Measurements from ENCODE around the gene FBXW12.
"Not testable (repeated sequence)": the region's sequence is repeated elsewhere in the genome, so short reads cannot be mapped to it uniquely, and the experiment has no call there.

Gene FBXW12

DNA sequence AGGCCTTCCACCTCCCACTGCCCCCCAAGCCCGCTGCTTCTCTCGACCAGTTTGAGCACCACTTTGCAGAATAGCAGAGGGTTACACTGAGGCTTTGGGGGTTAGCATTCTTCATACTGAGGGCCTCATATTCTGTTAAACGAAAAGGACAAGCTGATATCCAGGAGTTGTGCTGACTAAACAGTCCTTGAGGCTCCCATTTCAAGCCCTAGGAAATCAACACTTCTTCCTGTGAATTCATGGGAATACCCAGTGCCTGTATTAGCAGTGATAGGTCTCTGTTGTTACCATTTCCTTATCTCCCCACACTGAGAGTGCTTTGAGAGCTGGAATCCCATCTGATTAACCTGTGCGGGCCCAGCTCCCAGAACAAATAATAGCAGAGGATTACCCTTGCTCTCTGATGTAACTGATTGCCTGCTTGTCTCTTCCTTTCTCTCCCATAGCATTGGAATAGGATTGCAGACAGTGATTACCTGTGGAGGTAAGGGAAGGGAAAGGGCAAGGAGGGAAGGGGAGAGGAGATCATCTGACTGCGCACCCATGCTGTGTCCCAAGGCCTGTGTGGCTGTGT, 930 bp downstream of the FBXW12 start:
- DNase-seq, result no peak

DNA sequence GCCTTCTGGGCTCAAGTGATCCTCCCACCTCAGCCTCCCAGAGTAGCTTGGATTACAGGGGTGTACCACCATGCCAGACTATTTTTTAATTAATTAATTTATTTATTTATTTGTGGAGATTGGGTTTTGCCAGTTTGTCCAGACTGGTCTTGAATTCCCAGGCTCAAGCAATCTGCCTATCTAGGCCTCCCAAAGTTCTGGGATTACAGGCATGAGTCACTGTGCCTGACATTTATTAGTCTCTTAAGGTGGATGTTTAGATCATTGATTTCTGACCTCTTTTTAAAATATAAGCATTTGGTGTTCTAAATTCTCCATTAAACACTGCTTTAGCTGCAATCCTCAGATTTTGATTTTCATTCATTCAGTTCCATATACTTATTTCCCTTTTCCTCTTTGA, 15.6 kb downstream of the FBXW12 start:
- DNase-seq, result no peak

DNA sequence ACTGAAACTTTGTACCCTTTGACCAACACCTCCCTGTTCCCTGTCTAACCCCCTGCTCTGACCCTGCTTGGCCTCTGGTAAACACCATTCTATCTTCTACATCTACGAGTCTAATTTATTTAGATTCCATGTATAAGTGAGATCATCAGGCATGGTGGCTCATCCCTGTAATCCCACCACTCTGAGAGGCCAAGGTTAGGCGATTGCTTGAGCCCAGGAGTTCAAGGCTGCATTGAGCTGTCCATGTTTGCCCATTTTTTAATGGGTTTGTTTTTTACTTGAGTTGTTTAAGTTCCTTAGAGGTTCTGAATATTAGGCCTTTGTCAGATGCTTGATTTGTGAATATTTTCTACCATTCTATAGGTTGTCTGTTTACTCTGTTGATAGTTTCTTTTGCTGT, 16.9 kb downstream of the FBXW12 start:
- DNase-seq, result no peak

DNA sequence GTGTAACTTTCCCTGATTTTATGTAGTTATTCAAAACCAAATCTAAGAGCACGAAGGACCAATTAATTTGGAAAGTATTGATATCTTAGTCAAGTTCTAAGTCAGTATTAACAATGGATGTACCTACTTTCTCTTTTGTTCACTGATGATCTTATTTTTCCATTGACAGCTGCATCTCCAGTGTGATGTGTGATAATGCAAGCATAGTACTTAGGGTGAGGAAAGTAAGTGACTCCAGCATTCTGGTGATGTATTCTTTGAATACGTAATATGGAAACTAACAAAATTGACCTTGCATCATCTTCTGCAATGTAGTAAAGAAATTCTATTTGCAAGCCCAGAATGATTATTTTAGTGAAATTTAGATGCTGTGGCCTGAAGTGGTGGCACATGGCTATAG, 22.4 kb downstream of the FBXW12 start:
- no peak for DNase-seq

DNA sequence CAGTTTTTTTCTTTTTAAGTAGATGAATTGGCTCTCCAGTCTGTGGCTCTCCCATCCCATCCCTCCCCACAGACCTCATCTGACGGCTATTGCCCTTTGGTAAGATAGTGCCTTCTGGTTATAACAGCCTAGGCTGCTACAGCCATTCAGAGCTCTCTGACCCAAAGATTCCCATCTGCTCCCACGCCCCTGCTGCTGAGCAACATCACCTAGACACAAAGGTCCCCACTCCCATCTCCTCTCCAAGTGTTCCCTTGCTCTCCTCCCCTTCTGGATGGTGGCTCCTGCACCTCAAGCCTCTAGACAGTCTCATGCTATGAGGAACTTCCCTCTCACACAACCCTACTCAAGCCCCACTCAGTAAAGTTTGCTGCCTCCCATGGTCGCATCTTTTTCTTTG, 23.7 kb downstream of the FBXW12 start:
- DNase-seq, result no peak

DNA sequence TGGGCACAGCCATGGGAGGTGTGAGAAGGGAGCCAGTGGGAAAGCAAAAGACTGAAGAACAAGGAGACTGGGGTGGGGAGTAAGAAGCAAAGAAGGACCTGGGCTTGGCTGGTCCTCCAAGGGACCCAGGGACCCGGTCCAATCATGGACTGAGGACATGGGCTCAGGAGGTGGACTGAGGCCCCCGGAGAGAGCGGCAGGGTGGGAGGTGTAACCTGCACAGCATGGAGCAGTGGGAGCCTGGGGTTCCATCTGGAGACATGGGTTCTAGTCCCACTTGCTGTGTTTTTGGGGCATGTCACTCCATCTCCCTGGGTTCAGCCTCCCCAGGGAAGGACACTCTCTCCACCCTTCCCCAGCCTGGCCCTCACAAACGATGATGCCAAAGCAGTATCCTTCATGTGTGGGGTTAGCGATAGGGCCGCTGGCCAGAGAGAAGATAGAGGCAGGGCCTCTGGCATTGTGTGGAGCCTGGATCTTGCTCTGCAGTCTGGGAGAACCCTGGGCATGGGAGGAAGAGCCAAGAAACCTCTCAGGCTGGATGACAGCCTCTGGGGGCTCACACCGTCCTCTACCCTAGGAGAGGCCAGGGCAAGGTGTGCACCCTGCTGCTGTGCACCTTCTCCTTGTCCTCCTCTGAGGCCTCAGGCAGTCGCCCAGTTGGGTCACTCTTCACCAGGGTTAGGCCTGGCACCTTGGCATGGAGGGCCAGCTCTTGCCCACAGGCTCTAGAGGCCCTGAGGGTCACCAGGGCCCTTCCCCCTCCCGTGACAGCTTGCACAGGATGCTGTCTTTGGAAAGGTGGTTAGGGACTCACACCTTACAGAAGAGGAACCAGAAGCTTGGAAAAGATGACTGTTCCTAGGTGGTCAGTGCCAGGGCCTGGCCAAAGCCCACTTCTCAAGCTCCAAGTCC, 26.0 kb downstream of the FBXW12 start:
- no peak for DNase-seq

DNA sequence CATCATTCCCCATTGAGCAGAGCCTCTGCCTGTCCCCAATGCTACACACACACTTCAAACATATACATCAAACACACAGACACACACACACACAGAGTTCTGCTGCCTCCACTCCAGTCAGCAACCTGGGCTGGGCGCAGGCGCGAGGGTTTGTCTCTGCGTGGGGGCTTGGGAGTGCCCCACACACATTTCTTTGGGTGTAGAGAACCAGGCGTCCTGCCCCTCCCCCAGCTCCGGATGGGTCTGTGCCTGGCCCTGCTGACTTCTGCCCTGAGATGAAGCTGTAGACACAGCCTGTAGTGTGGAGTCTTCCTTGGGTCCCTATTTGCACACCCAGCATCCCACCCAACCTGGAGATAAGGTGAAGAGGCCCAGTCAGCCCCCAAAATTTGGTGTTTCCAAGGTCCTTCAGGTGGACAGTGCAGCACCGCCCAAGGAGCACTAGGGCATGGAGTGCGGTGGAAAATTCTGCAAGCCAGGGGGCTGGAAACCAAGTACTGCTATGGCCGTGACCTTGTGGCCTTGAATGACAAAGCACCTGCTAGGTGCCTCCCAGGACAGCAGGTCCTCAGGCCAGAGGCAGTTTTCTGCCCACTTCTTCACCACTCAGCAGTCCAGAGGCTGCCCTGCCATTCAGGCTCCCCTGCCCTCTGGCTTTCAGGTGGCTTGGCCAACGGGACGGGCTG, 26.8 kb downstream of the FBXW12 start:
- no peak for DNase-seq

DNA sequence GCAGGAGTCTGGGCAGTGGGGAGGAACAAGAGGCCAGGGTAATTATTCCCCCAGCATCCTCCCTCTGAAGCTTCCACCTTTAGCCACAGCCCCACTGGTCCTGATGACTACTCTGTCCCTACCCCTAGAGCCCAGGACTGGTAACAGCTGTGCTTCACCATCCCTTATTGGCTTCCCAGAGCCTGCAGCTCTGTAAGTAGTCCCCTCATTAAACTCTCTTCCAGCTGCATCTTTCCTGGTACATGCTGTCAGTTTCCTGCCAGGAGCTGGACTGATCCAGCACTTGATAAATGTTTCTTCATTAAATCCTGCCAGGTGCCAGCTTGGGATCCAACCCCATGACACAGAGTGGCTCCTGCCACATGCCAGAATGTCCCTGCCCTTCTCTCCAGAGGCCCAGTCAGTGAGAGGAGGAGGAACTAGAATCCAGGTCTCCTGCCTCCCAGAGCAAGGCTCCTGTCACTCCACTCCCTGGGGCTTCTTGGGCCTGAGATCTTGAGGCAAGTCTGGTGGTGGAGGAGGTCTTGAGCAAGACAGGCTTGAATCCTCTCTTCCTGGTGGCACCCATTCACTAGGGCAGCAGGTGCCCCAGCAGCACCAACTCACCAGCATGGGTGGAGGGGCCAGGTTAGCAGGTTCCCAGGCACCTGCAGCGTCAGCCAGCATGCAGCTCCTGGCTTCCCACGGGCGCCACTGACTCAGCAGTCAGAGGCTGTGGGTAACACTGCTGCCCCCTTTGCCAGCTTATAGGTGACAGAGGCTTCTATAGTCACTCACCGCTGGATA, 27.6 kb downstream of the FBXW12 start:
- no peak for DNase-seq

DNA sequence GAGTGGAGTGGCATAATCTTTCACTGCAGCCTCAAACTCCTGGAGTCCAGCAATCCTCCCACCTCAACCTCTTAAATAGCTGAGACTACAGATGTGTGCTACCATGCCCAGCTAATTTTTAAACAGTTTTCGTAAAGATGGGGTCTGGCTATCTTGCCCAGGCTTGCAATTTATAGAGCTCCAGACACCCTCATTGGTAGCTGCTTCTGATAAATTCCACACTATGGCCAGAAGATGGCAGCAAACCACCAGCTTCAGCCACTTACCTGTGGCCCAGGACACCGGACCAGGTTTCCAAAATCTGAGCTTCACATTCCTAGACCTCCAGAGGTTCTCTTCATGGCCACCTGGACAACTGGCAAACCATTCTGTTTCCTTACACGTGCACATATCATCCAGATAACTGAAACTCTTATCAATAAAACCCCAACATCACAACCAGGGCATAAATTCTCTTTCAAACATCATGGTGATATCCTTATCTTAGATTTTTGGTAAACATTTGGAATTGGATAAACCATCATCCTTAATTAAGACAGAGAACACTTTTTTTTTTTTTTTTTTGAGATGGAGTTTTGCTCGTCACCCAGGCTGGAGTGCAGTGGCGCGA, 28.9 kb downstream of the FBXW12 start:
- DNase-seq, result peak; percentile 77

DNA sequence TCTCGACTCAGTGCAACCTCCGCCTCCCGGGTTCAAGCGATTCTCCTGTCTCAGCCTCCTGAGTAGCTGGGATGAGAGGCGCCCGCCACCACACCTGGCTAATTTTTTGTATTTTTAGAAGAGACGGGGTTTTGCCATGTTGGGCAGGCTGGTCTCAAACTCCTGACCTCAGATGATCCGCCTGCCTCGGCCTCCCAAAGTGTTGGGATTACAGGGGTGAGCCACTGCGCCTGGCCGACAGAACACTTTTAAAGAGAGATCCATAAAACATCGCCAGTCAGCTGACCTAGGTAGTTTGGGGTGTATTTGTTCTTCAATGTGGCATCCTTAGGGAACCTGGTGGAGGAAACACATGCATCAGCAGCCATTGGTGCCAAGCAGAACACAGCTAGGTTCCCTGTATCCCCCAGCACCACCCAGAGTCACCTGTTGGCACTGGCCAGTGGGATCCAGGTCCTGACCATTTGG, 29.4 kb downstream of the FBXW12 start:
- not testable (repeated sequence) for DNase-seq

DNA sequence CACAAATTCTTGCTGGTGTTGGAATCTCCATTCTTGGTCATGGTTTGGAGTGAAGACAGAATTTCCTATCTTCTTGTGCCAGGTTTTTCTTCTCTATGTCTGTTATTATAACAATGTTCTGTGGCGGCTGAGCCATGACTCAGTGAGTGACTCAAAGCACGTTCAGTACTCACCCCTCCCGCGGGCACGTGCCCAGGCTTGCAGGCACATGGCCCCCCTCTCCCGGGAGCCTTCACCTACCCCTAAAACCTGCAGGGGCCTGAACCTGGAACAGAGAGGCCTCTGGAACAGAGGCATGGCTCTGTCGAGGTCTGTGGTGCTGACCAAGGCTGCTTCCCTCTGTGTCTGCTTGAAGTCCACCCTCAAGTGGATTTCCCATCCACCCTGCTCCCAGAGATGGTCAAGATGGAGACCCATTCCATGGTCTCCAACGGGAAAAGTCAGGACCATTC, 30.3 kb downstream of the FBXW12 start:
- DNase-seq, result no peak

DNA sequence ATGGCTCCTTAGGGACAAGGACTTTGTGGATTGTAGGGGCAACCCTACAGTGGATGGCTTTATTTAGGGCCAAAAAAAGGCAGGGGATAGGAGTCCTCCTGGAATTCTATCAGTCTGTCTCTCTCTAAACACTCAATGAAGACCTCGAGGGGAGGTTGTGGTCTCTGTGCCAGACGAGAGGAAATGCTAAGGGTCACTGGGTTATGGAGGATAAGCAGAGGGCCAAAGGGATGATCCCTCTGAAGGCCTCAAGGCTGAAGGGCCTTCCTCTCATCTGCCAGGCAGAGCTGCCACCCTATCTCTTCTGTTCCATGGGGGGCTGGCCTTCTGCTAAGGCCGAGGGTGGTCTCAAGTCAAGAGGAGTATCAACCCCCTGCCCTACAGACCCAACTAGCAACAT, 30.9 kb downstream of the FBXW12 start:
- no peak for DNase-seq

DNA sequence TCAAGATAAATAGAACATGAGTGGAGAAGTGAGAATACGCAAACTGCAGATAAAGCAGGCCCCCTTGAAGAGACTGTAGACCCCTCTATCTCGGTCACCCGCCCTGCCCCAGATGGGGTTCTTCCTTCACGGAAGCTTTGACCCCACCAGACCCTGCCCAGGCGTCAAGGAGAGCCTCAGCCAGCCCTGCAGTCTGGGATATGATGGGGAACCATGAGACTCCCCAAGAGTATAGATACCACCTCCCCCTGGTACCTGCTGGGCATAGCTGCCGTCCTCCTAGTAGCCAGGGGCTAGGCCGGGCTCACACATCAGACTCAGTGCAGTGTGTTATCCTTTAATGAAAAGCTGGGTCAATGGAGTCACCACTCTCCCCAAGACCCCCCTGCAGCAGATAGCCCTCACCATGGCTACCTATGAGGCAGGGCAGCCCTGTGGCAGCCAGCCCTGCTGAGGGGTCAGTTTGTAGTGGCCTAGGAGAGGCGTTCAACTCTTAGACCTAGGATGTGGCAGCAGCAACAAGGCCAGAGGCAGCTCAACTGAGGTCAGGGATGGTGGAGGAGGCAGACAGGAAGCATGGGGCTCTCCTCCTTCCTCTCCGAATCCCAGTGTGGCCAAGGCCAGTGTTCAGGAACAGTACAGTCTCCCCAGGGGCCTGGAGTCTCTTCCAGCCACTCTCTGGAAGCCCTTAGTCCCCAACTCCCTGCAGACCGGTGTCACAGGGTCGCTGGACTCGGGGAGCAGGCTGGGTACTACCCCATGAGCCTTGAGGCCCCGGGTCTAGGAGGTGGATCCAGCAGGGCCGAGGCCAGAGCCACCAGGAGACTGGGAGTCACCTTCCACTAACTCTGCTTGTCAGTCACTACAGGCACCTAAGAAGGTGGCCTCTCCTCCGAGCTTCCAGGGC, 31.8 kb downstream of the FBXW12 start:
- DNase-seq, result no peak

DNA sequence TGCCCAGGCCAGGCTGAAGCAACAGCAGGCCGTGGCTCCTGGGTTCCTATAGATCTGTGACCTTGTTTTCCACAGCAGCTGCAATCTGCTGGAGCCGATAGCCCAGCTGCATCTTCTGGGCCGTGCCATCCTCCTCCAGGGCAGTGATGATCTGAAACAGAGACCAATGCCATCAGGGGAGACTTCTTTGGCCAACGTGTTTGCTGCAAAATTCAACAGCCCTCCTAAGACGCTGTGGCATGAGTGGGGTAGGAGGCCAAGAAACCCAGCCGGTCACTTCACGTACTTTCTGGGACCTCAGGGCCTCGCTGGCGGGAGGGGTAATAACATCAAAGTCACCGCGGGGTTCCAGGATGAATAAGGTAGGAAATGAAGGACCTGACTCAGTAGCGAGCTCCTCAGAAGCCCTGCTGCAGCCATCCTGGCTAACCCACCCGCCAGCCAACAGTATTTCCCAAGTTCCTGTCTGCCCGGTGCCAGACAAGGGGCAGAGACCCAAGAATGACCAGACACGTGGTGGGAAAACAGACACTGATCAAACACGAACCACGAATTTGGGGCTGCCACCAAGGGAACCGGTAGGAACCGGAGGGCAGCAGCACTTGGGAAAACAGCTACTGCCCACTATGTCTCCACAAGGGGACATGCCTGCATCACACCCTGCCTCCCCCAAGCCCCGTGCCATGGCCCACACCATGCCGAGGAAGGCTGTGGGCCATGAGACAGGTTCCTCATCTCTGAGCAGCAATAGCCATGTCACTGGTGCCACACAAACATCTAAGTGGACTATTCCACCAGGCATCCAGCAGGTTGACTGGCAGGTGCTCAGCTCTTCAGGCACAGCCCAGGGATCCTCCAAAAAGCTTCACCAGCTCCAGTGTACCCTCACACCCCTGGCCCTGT, 32.7 kb downstream of the FBXW12 start:
- DNase-seq, result no peak

DNA sequence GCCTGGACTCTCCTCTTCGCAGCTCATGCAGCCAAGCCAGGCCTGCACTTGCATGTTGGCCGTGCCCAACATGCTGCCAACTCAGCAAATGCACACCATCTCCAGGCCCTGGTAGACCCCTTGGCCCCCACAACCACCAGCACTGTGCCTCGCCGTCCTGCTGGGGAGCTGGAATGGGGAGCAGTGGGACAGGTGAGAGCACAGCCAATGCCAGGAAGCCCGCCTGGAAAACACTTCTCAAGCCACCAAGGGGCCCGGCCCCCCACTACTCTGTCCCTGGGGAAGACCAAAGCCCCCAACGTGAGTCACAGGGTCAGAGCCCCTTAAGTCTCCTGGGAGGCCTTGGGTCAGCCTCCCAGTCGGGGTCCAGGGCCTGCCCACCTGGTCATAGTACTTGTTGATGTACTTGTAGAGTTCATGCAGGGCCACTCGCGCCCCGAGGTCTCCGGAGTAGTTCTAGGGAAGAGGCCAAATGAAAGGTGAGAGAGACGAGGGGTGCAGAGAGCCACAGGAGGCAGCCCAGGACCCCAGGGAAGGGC, 33.4 kb downstream of the FBXW12 start:
- no peak for DNase-seq

DNA sequence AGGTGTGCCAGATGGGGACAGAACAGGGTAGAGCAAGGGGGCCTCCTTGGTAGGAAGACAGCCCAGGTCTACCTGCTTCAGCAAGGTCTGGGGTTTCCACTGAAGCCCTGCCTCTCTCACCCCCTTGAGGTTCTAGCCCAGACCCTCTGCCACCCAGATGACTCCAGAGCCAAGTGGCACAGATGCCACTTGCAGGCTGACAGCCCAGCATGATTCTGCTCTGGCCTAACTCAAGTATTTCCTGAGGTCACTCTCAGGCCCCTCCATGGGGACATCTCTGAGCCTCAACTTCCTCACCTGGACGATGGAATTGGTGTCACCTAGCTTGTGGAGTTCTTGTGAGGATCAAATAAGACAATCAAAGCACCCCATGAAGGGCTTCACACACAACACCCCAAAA, 34.0 kb downstream of the FBXW12 start:
- DNase-seq, result no peak

DNA sequence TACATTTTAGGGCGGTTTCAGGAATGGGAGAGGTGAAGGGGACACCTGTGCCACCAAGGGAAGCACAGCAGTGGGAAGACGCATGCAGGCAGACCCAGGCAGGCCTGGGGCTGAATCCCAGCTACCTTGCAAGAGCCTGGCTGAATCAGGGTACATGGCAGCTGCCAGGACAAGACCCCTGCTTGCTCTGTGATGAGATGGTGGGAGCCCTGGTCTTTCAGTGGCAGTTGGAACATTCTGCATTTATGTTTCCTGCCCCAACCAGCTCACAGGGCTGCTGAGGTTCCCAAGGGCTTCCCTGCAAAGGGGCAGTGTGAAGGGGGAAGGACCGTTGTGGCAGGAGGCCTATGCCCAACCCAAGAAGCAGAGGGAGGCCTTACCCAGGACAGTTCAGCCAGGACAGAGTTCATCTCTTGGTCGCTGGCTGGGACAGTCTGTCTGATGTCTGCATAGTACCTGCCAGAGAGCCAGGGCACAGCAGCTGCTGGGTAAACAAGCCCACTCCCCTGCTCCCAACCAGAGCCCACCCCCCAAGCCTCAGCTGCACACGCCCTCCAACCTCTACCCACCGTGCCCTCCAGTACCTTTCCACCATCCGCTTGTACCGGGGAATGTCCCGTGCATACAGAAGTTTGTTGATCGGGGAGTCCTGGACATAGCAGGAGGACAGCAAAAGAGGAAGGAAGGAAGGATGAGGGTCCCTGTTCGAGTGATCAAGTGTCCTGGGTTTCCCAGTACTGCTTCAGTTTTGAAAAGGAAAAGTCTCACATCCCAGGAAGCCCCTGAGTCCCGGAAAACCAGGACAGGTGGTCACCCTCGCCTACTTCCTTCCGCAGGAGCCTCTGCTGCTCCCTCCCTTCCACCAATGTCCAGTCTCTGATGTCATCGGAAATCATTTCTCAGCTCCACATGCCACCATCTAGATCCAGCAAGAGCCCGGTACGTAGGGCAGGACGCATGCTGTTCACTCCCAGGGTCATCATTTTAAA, 34.7 kb downstream of the FBXW12 start:
- no peak for DNase-seq

DNA sequence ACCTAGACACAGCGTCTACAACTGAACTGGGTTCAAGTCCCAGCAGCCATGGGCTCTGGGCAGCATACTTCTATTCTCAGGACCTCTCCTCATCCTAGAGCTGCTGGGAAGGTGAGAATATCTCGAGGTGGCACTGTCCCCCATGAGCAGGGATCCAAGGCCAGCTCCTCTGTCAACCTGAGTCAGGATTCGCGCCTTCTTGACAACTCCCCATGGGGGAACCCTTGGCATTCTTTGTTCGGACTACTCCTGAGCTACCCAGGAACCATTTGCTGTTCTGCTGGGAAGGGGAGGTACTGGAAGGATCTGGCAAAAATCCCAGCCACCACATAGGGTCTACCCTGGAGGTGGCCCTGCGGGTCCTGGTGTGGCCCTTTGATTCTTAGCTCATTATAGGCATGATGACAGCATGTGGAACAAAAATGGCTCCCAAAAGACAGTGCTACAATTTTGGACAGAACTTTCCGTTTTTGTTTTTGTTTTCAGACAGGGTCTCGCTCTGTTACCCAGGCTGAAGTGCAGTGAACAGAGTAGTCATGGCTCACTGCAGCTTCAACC, 35.6 kb downstream of the FBXW12 start:
- DNase-seq, result no peak
